ENCODE data around the gene TPK1. TPM values are rescaled to one million over a fixed set of nuclear protein-coding genes. Genes with fewer than 3 reads are reported as not detected.
A peak's percentile ranks its signal among the peaks of the same experiment; 100 is the strongest.

The TPK1 gene
- 1.1 and 1.8 TPM in 2 replicates for total RNA-seq (2012; rRNA removed)
- polyA plus RNA-seq (2012; rRNA removed), result 0.38 and 0.62 TPM in 2 replicates
- 0.84 and 0.92 TPM in 2 replicates for polyA plus RNA-seq (2012; cell fraction: cytosol; rRNA removed)
- polyA plus RNA-seq (2012; cell fraction: nucleus; rRNA removed; ENCODE audit: low replicate concordance), result 0.20 and 0.83 TPM in 2 replicates
- percentile 18 among the genes with signal in this experiment for Bru-seq, nascent RNA
- BruChase-seq, experiment 1, labeled RNA remaining after a 6-hour chase, result percentile 18 among the genes with signal in this experiment
- percentile 19 among the genes with signal in this experiment for BruChase-seq, experiment 2, labeled RNA remaining after a 2-hour chase
- long read RNA-seq, result 0 reads

GRCh38 chr7:144835652-144836544, at the start of gene TPK1:
Gene TPK1, minus strand, starts transcription at chr7:144836053. Its CDS starts 451 bp downstream, at chr7:144835602.
- CTCF ChIA-PET, result no interaction called here
- Histone ChIP-seq H3K56ac (ENCODE audit: extremely low read depth, insufficient read depth, low read length) (no peak within 1 kb of the TSS), H2BK120ac (ENCODE audit: low read depth, low read length) (no peak within 1 kb of the TSS), H2BK15ac (ENCODE audit: low read depth, low read length) (no peak within 1 kb of the TSS), H4K8ac (ENCODE audit: low read depth in 2 of 2, low read length in 2 of 2) (peak within 1 kb of the TSS; percentile 65 to 84; a peak in 2 of 4 replicates), H2AK5ac (ENCODE audit: low read depth, low read length) (no peak within 1 kb of the TSS), H3K4me2 (ENCODE audit: low read depth, low read length) (peak within 1 kb of the TSS; percentile 91), H2AFZ (replicated peaks; ENCODE audit: low read length, poor library complexity) (peak within 1 kb of the TSS; percentile 94), H3K79me1 (ENCODE audit: low read depth in 1 of 2, low read length in 2 of 2) (no peaks in the 10 kb centered on the region), H3K23ac (ENCODE audit: low read depth, low read length) (peak within 1 kb of the TSS; percentile 60; the same call in 1 of the 2 replicates), H4K20me1 (ENCODE audit: insufficient read depth, low read length) (no peaks in the 10 kb centered on the region), H3K9me3 (ENCODE audit: control insufficient read depth, insufficient read depth, low read length) (no peaks in the 10 kb centered on the region), H3K4ac (ENCODE audit: low read depth, low read length) (peak within 1 kb of the TSS; percentile 47; the same call in 1 of the 2 replicates), H3K9ac (ENCODE audit: low read depth, low read length) (peak within 1 kb of the TSS; percentile 13; the same call in 1 of the 2 replicates), H2BK20ac (ENCODE audit: low read depth, low read length) (no peak within 1 kb of the TSS), H3K27me3 (ENCODE audit: control insufficient read depth, insufficient read depth, low read length) (no peaks in the 10 kb centered on the region), H3K36me3 (ENCODE audit: control insufficient read depth, insufficient read depth, low read length) (no peaks in the 10 kb centered on the region), H3K14ac (replicated peaks; ENCODE audit: low read depth, low read length) (no peak within 1 kb of the TSS; the same call in 1 of the 2 replicates), H3K18ac (ENCODE audit: low read depth, low read length) (no peak within 1 kb of the TSS), H2BK5ac (ENCODE audit: low read depth, low read length, poor library complexity, severe bottlenecking) (no peak within 1 kb of the TSS), H3K4me1 (ENCODE audit: control insufficient read depth, insufficient read depth, low read length) (no peaks in the 10 kb centered on the region), H3K9me1 (ENCODE audit: insufficient read depth, low read length) (no peaks in the 10 kb centered on the region), H4K91ac (ENCODE audit: insufficient read depth, low read depth, low read length) (no peak within 1 kb of the TSS), H3K27ac (ENCODE audit: insufficient read depth, low read length) (no peak within 1 kb of the TSS), H2AK9ac (replicated peaks; ENCODE audit: low read depth, low read length, poor library complexity) (peak within 1 kb of the TSS; percentile 71), H3K4me3 (ENCODE audit: insufficient read depth, low read depth, low read length) (peak within 1 kb of the TSS; percentile 43), H4K5ac (ENCODE audit: low read depth, low read length) (0 out of 2 replicates have a peak within 1 kb of the TSS, but pooled peaks have one; percentile 33)
- BruUV-seq (replicated peaks), result no TSS peak
- intact Hi-C loops (cut with micrococcal nuclease), result no loop called here
- no peak for TF ChIP-seq RCOR1 (IDR thresholded peaks at IDR 0.05; ENCODE audit: insufficient replicate concordance, low read length)
- no peak for TF ChIP-seq RAD21 (IDR thresholded peaks at IDR 0.05; ENCODE audit: low read length)
- TF ChIP-seq CEBPB (IDR thresholded peaks at IDR 0.05; ENCODE audit: low read depth, low read length), result peak; percentile 71
- TF ChIP-seq MAZ (IDR thresholded peaks at IDR 0.05; ENCODE audit: borderline replicate concordance, low read depth, low read length), result peak; percentile 91
- TF ChIP-seq MXI1 (IDR thresholded peaks at IDR 0.05; ENCODE audit: borderline replicate concordance, low read depth, low read length), result no peak
- no peak for TF ChIP-seq SMC3 (IDR thresholded peaks at IDR 0.05; ENCODE audit: low read depth, low read length)
- POLR2A ChIA-PET (ENCODE audit: unreplicated experiment), result interaction anchor here (0.5 kb wide), 1 partner anchor 27 kb away, joined by 13 read pairs; no protein-coding TSS in a partner anchor
- ATAC-seq (ENCODE audit: low read depth) (peak; percentile 95), DNase-seq (peak; percentile 66)
- dilution Hi-C loops (cut with HindIII; ENCODE audit: low sequenced_read_pairs, unreplicated experiment), result no loop called here
- 18% methylated on average over 40 of the region's 81 CpGs; no CpG with 5 or more reads in 1 of the 2 experiments for WGBS, 2 experiments (ENCODE audit: extremely low coverage in 2 of 2, insufficient read length in 1 of 2)
- in situ Hi-C loops (cut with MboI; ENCODE audit: low sequenced_read_pairs), result no loop called here
